H1 (cell line): ENCODE data around the gene ARHGEF10L. TPM values are rescaled to one million over a fixed set of nuclear protein-coding genes. Genes with fewer than 3 reads are reported as not detected.

Experiments
- CTCF ChIA-PET: fragments of 300-600 bp; sonication (Branson Sonifier 250); formaldehyde crosslinking; loops from one replicate; lab custom pipeline; 2021; ENCODE audit not compliant: partially characterized antibody; lab: Charles Lee
- POLR2A ChIA-PET: fragments of 300-600 bp; sonication (Branson Sonifier 250); formaldehyde crosslinking; loops from one replicate; lab custom pipeline; 2021; ENCODE audit warnings: inconsistent platforms; ENCODE audit not compliant: partially characterized antibody; lab: Charles Lee
- DNase-seq, 2 experiments: peaks; one replicate each; pipeline versions ENCODE4 v3.0.0 to v3.0.0-alpha.2; 2010 to 2022; ENCODE audit warnings: low spot score in 2 of 2, low read depth in 1 of 2, mixed read lengths in 1 of 2
- FAIRE-seq: peaks from 2 replicates; lab custom pipeline; 2011; peaks lifted over from hg19 to GRCh38; lab: Jason Lieb, UNC
- H2AFZ ChIP-seq: 2 replicates; pipeline ENCODE4 v1.8.1; 2012; ENCODE audit warnings: low read length, inconsistent platforms
- H2AK5ac ChIP-seq: 2 replicates; pipeline ENCODE4 v1.6.1; 2013; ENCODE audit warnings: low read depth, low read length
- H2BK120ac ChIP-seq: replicated peaks from 2 replicates; pipeline ENCODE3; 2013; ENCODE audit warnings: low read depth, low read length, inconsistent platforms
- H2BK12ac ChIP-seq: 2 replicates; pipeline ENCODE4 v1.6.1; 2013; ENCODE audit warnings: low read depth, low read length
- H2BK15ac ChIP-seq: 2 replicates; pipeline ENCODE4 v1.6.1; 2013; ENCODE audit warnings: low read length
- H2BK20ac ChIP-seq: 2 replicates; pipeline ENCODE4 v1.6.1; 2013; ENCODE audit warnings: low read length
- H2BK5ac ChIP-seq: 2 replicates; pipeline ENCODE4 v1.6.1; 2013; ENCODE audit warnings: low read depth, low read length
- H3K14ac ChIP-seq: 2 replicates; pipeline ENCODE4 v1.6.1; 2013; ENCODE audit warnings: inconsistent platforms; ENCODE audit not compliant: insufficient read length
- H3K18ac ChIP-seq: 2 replicates; pipeline ENCODE4 v1.6.1; 2013; ENCODE audit warnings: low read length; ENCODE audit errors: extremely low read depth
- H3K23ac ChIP-seq: 2 replicates; pipeline ENCODE4 v1.6.1; 2013; ENCODE audit warnings: inconsistent platforms; ENCODE audit not compliant: insufficient read length
- H3K23me2 ChIP-seq: 2 replicates; pipeline ENCODE4 v1.6.1; 2013; ENCODE audit warnings: low read depth, low read length
- H3K27ac ChIP-seq: 2 replicates; pipeline ENCODE4 v1.6.1; 2011; ENCODE audit warnings: low read depth, low read length, inconsistent platforms
- H3K27me3 ChIP-seq, 4 experiments: replicated peaks in 1 of 4; 1 replicate in 1 of 4; 2 replicates in 3 of 4; pipeline versions ENCODE4 v1.6.1 to v1.8.1; 2011 to 2013; ENCODE audit warnings: low read length in 3 of 4, mild to moderate bottlenecking in 3 of 4, inconsistent platforms in 2 of 4, mixed read lengths in 2 of 4, moderate library complexity in 1 of 4; ENCODE audit not compliant: control insufficient read depth in 3 of 4, insufficient read depth in 3 of 4; ENCODE audit errors: extremely low read depth in 1 of 4
- H3K36me3 ChIP-seq, 4 experiments: 2 replicates each; pipeline versions ENCODE4 v1.6.1 to v1.8.1; 2011 to 2013; ENCODE audit warnings: mild to moderate bottlenecking in 4 of 4, low read length in 3 of 4, moderate library complexity in 2 of 4, control low read depth in 1 of 4, inconsistent platforms in 1 of 4; ENCODE audit not compliant: insufficient read depth in 4 of 4, control insufficient read depth in 2 of 4
- H3K4ac ChIP-seq: replicated peaks from 2 replicates; pipeline ENCODE3; 2013; ENCODE audit warnings: low read length, low read depth, mixed read lengths, inconsistent platforms; ENCODE audit not compliant: insufficient read length
- H3K4me1 ChIP-seq, 4 experiments: replicated peaks in 1 of 4; 1 replicate in 1 of 4; 2 replicates in 3 of 4; pipeline versions ENCODE4 v1.6.1 to v1.8.1; 2011 to 2013; ENCODE audit warnings: low read length in 3 of 4, inconsistent platforms in 2 of 4, mixed read lengths in 1 of 4; ENCODE audit not compliant: insufficient read depth in 4 of 4, control insufficient read depth in 3 of 4
- H3K4me2 ChIP-seq, 2 experiments: 2 replicates each; pipeline versions ENCODE4 v1.6.1 to v1.8.1; 2011 to 2013; ENCODE audit warnings: low read depth in 2 of 2, low read length in 2 of 2, control low read depth in 1 of 2, inconsistent platforms in 1 of 2, mild to moderate bottlenecking in 1 of 2; ENCODE audit not compliant: insufficient read depth in 1 of 2
- H3K4me3 ChIP-seq, 4 experiments: fragments of 200-600, 300-600 bp in 1 of 4; sonication (generic), shearing (Covaris generic), sonication (Bioruptor Twin) in 1 of 4; 2 replicates each; pipeline versions ENCODE4 v1.5.1 to v1.8.1; 2011 to 2016; ENCODE audit warnings: low read length in 4 of 4, low read depth in 3 of 4, control low read depth in 2 of 4, inconsistent platforms in 2 of 4, mild to moderate bottlenecking in 2 of 4, mixed read lengths in 1 of 4, moderate library complexity in 1 of 4; ENCODE audit not compliant: insufficient read depth in 2 of 4; ENCODE audit errors: extremely low read depth in 1 of 4
- H3K56ac ChIP-seq: replicated peaks from 2 replicates; pipeline ENCODE3; 2013; ENCODE audit warnings: low read depth, mild to moderate bottlenecking, mixed read lengths, low read length, inconsistent platforms; ENCODE audit not compliant: insufficient read length
- H3K79me1 ChIP-seq: 2 replicates; pipeline ENCODE4 v1.6.1; 2013; ENCODE audit warnings: low read depth, low read length, control low read depth
- H3K79me2 ChIP-seq, 2 experiments: 2 replicates each; pipeline versions ENCODE4 v1.6.1 to v1.8.1; 2012 to 2013; ENCODE audit warnings: low read length in 2 of 2, mild to moderate bottlenecking in 2 of 2, inconsistent platforms in 1 of 2; ENCODE audit not compliant: insufficient read depth in 2 of 2, control insufficient read depth in 1 of 2
- H3K9ac ChIP-seq, 4 experiments: replicated peaks in 1 of 4; 1 replicate in 1 of 4; 2 replicates in 3 of 4; pipeline versions ENCODE4 v1.6.1 to v1.8.1; 2011 to 2013; ENCODE audit warnings: low read depth in 3 of 4, low read length in 3 of 4, control low read depth in 2 of 4, mild to moderate bottlenecking in 2 of 4, moderate library complexity in 2 of 4, inconsistent platforms in 1 of 4; ENCODE audit errors: extremely low read depth in 1 of 4
- H3K9me3 ChIP-seq, 2 experiments: 2 replicates each; pipeline versions ENCODE4 v1.6.1 to v1.8.1; 2012 to 2013; ENCODE audit warnings: mild to moderate bottlenecking in 2 of 2, moderate library complexity in 2 of 2, control low read depth in 1 of 2, inconsistent platforms in 1 of 2, low read depth in 1 of 2, low read length in 1 of 2, mixed read lengths in 1 of 2; ENCODE audit not compliant: insufficient read depth in 2 of 2
- H4K20me1 ChIP-seq, 2 experiments: replicated peaks in 1 of 2; 2 replicates each; pipeline versions ENCODE3 to v1.8.1; 2011 to 2013; ENCODE audit warnings: inconsistent platforms in 2 of 2, low read length in 2 of 2, mild to moderate bottlenecking in 1 of 2; ENCODE audit not compliant: insufficient read depth in 2 of 2, control insufficient read depth in 1 of 2
- H4K5ac ChIP-seq: 2 replicates; pipeline ENCODE4 v1.6.1; 2013; ENCODE audit warnings: low read length, low read depth, mixed read lengths, inconsistent platforms; ENCODE audit not compliant: insufficient read length
- H4K8ac ChIP-seq: 2 replicates; pipeline ENCODE4 v1.8.0; 2013; ENCODE audit warnings: mild to moderate bottlenecking, moderate library complexity, low read length, inconsistent platforms; ENCODE audit not compliant: insufficient read depth; ENCODE audit errors: extremely low read depth
- H4K91ac ChIP-seq: replicated peaks from 2 replicates; pipeline ENCODE3; 2013; ENCODE audit warnings: low read length, mixed read lengths, inconsistent platforms; ENCODE audit not compliant: insufficient read length
- MAFK ChIP-seq: IDR thresholded peaks from 2 replicates; pipeline ENCODE4 v1.6.1; 2012; ENCODE audit warnings: low read depth, mild to moderate bottlenecking, improper control_type of control experiment, low read length
- PHF8 ChIP-seq: fragments of 200-600 bp; sonication (generic); conservative IDR thresholded peaks from 2 replicates; pipeline ENCODE4 v1.7.1; 2012; ENCODE audit warnings: low read depth, mild to moderate bottlenecking, inconsistent platforms, low read length, moderate library complexity
- TAF1 ChIP-seq: IDR thresholded peaks from 2 replicates; pipeline ENCODE4 v1.6.1; 2011; ENCODE audit warnings: mild to moderate bottlenecking, low read depth, low read length
- WGBS, 2 experiments: shearing (Covaris generic) in 1 of 2; methylation state at CpG; one replicate each; pipeline versions ENCODE4 v1.1.6 to v1.1.7; 2013 to 2015; ENCODE audit warnings: low lambda C conversion rate in 2 of 2, mixed read lengths in 2 of 2, inconsistent platforms in 1 of 2, low coverage in 1 of 2, missing lambda C conversion rate in 1 of 2; ENCODE audit not compliant: insufficient replicate concordance in 2 of 2, insufficient coverage in 1 of 2, insufficient read length in 1 of 2; ENCODE audit errors: extremely low coverage in 1 of 2, missing lambda C conversion rate in 1 of 2; 5-methylcytosine and 5-hydroxymethylcytosine counted together
- polyA plus RNA-seq, 7 experiments: library from polyadenylated mRNA; depleted of rRNA in 3 of 7; stranded (reverse) in 5 of 7; unstranded in 2 of 7; fragments of >200 nt in 5 of 7; fragments of 200-250 nt in 2 of 7; gene quantifications; 1 replicate in 5 of 7; 2 replicates in 1 of 7; 4 replicates in 1 of 7; pipeline versions ENCODE4 v1.2.1 to v1.2.3, GENCODE V29; 2011 to 2013; ENCODE audit warnings: missing spikeins in 2 of 7, mixed read lengths in 2 of 7
- total RNA-seq: library from RNA; stranded (reverse); fragmentation: NEBNext Ultra II Directional; extraction: Animal tissue kit (Norgen Biotek cat#: 25700); gene quantifications from 2 replicates; pipeline ENCODE4 v1.2.1, GENCODE V29; 2021
- TF ChIP-seq, protein P1 (sequence below): IDR thresholded peaks from 2 replicates; pipeline ENCODE4 v1.6.1; 2012; ENCODE audit warnings: inconsistent platforms

ARHGEF10L gene
- total and polyA plus RNA-seq, 2 of the 8 experiments (the other 6 are each of a cell fraction or from before 2014, with no cell fraction given): 33.6 to 39.6 TPM

DNA sequence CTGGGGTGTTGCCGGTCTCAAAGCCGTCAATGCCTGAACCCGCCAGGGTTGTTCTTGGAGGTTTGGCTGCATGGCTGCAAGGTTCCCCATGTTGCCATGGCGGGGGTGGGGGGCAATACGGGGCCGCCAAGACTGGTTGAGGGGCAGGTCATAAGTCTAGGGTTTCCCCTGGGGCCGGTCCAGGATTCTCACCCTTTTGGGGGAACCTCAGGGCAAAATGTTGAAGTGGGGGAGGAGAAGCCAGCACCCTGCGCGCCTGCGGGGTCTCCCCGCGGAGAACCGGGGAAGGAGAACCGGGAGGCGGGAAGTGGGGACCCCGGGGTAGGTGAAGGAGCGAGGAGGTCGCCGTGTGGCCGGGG lies 401 bp upstream of the ARHGEF10L start:
- no peak overlapping the region for H2BK5ac ChIP-seq
- H3K56ac ChIP-seq: peak overlapping the region; percentile 50
- H4K20me1 ChIP-seq: no peaks in the 10 kb centered on the region
- H3K4me3 ChIP-seq: peak overlapping the region; percentile 35 to 90 (median 54); a peak in 6 of 8 replicates
- peak overlapping the region; percentile 92; the same call in 1 of the 2 replicates for H2BK15ac ChIP-seq
- H4K8ac ChIP-seq: peak overlapping the region; percentile 51
- no peak overlapping the region for H3K14ac ChIP-seq
- peak overlapping the region; percentile 68 for H2BK120ac ChIP-seq
- CTCF ChIA-PET: interaction anchor here (0.8 to 86.2 kb wide), 6 partner anchors 13 to 48 kb away, joined by 3 to 1640 read pairs (median 3); no protein-coding TSS in a partner anchor
- no peak overlapping the region for H3K23ac ChIP-seq
- no peak overlapping the region for H2AK5ac ChIP-seq
- peaks cover 8% of the 10 kb centered on the region; the same call in 1 of the 2 replicates for H3K23me2 ChIP-seq
- peak overlapping the region; percentile 72; the same call in 1 of the 2 replicates for H2BK12ac ChIP-seq
- H3K9me3 ChIP-seq: no peaks in the 10 kb centered on the region; a peak in 1 of 4 replicates
- peaks cover 9 to 38% of the 10 kb centered on the region in 2 experiments for H3K79me2 ChIP-seq
- H2BK20ac ChIP-seq: peak overlapping the region; percentile 29; the same call in 1 of the 2 replicates
- H4K91ac ChIP-seq: peak overlapping the region; percentile 78
- peak overlapping the region; percentile 17; the same call in 1 of the 2 replicates for H3K18ac ChIP-seq
- peak overlapping the region; percentile 79 for H3K4ac ChIP-seq
- H3K4me2 ChIP-seq: peak overlapping the region; percentile 65 to 76
- no peak overlapping the region for H2AFZ ChIP-seq
- H4K5ac ChIP-seq: no peak overlapping the region
- no peak overlapping the region for H3K27ac ChIP-seq
- FAIRE-seq (no peak), DNase-seq (no peak)
- POLR2A ChIA-PET: interaction anchor here (0.9 to 11.4 kb wide), 13 partner anchors 8 to 105 kb away, joined by 3 to 123 read pairs (median 4); no protein-coding TSS in a partner anchor
- TF ChIP-seq TAF1: 0 out of 2 replicates have a peak, but pooled peaks have one; percentile 10
- TF ChIP-seq MAFK: no peak
- TF ChIP-seq, protein P1, sequence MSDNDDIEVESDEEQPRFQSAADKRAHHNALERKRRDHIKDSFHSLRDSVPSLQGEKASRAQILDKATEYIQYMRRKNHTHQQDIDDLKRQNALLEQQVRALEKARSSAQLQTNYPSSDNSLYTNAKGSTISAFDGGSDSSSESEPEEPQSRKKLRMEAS: no peak
- TF ChIP-seq PHF8: 0 out of 2 replicates have a peak, but pooled peaks have one; percentile 16
- peak overlapping the region in 3 of 4 experiments; percentile 9 to 50 (median 41); a peak in 5 of 7 replicates for H3K9ac ChIP-seq
- peaks cover 8% of the 10 kb centered on the region; the same call in 1 of the 2 replicates for H3K79me1 ChIP-seq
- H3K27me3 ChIP-seq: no peaks in the 10 kb centered on the region
- peaks cover 11 to 23% (median 19%) of the 10 kb centered on the region in 4 experiments for H3K4me1 ChIP-seq
- H3K36me3 ChIP-seq: no peaks in the 10 kb centered on the region
- 21% methylated on average over 7 of the region's 20 CpGs; no CpG with 5 or more reads in 1 of the 2 experiments for WGBS, 2 experiments
